Heart left ventricle (tissue), 13 donors: ENCODE results near the gene SSNA1.

ENCODE experiments used
- CTCF ChIP-seq, 12 donors: fragments of 200-600 bp; sonication (generic) in 4 of 12; IDR thresholded peaks; one replicate each; pipeline versions ENCODE4 v1.5.0 to v1.8.0; 2018 to 2022; ENCODE audit warnings: antibody characterized with exemption in 12 of 12, mild to moderate bottlenecking in 5 of 12
- POLR2A ChIP-seq, 2 donors: fragments of 450-650 bp; IDR thresholded peaks; one replicate each; pipeline ENCODE4 v1.6.1; 2017; ENCODE audit warnings: antibody characterized with exemption in 2 of 2, mild to moderate bottlenecking in 2 of 2, moderate library complexity in 2 of 2
- donor health status: ischemic (EF 13 %, LVEDD 7.1; RV severe dilation, severe dysfunction).
- donor health status: DM: no; HTN: yes; CAD: no.
- donor health status: DM: no; HTN: no; CAD: no.
- donor health status: ischemic (EF 25% LVEDD 6.9; RV normal size, moderate dysfunction).
- donor health status: ischemic (EF 25% LVEDD 5.7; RV mildly dilated, moderate dysfunction).
- donor health status: ischemic (EF 35%, LVEDD 5.7; RV mildly dilated, moderate dysfunction).
- donor health status: nonischemic (EF 11% LVEDD 7.7; RV severe dilation, severe dysfunction).
- donor health status: DM: yes; HTN: yes; CAD: no.
- donor health status: PGD.
- donor health status: ischemic (EF 29% LVEDD 5.4; RV normal size, mild dysfunction).
- donor health status: nonischemic (EF 23%, LVEDD 6.1; RV moderate dilation, normal function).

GRCh38 chr9:137181680-137182079 is 6.8 kb upstream of the SSNA1 start:
- TF ChIP-seq CTCF (IDR thresholded peaks at IDR 0.05) (no peak), POLR2A (IDR thresholded peaks at IDR 0.05) (no peak)
